ENCODE data around the gene OPRD1.
"Not testable (repeated sequence)": the region's sequence is repeated elsewhere in the genome, so short reads cannot be mapped to it uniquely, and the experiment has no call there.

OPRD1 gene

DNA sequence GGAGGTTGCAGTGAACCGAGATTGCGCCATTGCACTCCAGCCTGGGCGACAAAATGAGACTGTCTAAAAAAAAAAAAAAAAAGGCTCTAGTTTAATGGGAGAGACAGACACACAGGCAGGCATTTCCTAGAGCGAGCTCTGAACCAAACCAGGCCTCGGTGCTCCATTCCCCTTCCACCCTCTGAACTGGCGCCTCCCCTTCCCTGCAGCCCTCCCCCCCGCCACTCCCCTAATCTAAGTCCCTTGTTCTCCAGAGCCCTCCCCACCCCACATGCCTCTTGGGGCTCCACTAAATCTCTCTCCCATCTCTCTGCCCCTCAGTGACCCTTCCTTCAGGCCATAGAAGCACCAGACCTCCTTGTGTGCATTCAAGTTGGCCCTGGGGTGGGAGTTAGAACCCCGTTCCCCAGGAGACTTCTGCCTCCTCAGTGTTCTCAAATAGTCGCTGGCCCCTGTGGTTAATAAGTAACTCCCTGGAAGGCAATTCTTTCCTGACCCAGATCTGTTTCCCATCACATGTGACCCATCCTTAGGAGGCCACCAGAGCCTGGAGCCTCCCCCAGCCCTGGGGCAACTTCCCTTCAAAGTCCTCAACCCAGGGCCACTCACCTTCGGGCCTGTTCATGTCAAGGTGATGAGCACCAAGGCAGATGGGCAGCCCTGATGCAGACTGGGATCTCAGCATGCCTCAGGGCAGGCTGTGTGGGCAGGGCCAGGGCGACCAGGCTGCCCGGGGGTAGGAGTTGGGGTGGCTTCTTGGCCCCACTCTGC lies 59.8 kb downstream of the OPRD1 start:
- Histone ChIP-seq H3K27me3 (ENCODE audit: low read depth, low read length) (no peaks in the 10 kb centered on the region), H3K4me1 (ENCODE audit: low read length) (peaks cover 2% of the 10 kb centered on the region), H3K79me2 (ENCODE audit: low read length) (no peaks in the 10 kb centered on the region), H3K27ac (ENCODE audit: low read length) (no peak overlapping the region), H3K4me3 (ENCODE audit: low read length) (no peak overlapping the region), H3K9ac (ENCODE audit: low read length) (no peak overlapping the region), H4K20me1 (ENCODE audit: insufficient read depth, low read length) (no peaks in the 10 kb centered on the region), H3K9me3 (ENCODE audit: insufficient read depth, low read length) (no peaks in the 10 kb centered on the region), H2AFZ (ENCODE audit: low read depth, low read length) (no peak overlapping the region), H3K36me3 (replicated peaks; ENCODE audit: low read depth, low read length) (no peaks in the 10 kb centered on the region), H3K4me2 (ENCODE audit: low read length) (no peak overlapping the region)
- TF ChIP-seq, protein P1, sequence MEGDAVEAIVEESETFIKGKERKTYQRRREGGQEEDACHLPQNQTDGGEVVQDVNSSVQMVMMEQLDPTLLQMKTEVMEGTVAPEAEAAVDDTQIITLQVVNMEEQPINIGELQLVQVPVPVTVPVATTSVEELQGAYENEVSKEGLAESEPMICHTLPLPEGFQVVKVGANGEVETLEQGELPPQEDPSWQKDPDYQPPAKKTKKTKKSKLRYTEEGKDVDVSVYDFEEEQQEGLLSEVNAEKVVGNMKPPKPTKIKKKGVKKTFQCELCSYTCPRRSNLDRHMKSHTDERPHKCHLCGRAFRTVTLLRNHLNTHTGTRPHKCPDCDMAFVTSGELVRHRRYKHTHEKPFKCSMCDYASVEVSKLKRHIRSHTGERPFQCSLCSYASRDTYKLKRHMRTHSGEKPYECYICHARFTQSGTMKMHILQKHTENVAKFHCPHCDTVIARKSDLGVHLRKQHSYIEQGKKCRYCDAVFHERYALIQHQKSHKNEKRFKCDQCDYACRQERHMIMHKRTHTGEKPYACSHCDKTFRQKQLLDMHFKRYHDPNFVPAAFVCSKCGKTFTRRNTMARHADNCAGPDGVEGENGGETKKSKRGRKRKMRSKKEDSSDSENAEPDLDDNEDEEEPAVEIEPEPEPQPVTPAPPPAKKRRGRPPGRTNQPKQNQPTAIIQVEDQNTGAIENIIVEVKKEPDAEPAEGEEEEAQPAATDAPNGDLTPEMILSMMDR (IDR thresholded peaks at IDR 0.05; ENCODE audit: low read depth, low read length) = no peak
- TF ChIP-seq EZH2phosphoT487 (IDR thresholded peaks at IDR 0.05; ENCODE audit: low read depth) = no peak

DNA sequence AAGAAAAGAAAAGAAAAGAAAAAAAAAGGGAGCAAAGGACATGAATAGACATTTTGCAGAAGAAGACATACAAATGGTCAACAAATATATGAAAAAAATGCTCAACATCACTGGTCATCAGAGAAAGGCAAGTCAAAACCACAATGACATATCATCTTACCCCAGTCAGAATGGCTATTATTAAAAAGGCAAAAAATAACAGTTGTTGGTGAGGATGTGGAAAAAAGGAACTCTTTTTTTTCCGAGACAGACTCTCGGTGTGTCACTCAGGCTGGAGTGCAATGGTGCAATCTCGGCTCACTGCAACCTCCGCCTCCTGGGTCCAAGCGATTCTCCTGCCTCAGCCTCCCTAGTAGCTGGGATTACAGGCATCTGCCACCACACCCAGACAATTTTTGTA lies 63.2 kb downstream of the OPRD1 start:
- H3K4me1 ChIP-seq (ENCODE audit: low read length); H3K9ac ChIP-seq (ENCODE audit: low read length); H3K79me2 ChIP-seq (ENCODE audit: low read length): not testable (repeated sequence)

DNA sequence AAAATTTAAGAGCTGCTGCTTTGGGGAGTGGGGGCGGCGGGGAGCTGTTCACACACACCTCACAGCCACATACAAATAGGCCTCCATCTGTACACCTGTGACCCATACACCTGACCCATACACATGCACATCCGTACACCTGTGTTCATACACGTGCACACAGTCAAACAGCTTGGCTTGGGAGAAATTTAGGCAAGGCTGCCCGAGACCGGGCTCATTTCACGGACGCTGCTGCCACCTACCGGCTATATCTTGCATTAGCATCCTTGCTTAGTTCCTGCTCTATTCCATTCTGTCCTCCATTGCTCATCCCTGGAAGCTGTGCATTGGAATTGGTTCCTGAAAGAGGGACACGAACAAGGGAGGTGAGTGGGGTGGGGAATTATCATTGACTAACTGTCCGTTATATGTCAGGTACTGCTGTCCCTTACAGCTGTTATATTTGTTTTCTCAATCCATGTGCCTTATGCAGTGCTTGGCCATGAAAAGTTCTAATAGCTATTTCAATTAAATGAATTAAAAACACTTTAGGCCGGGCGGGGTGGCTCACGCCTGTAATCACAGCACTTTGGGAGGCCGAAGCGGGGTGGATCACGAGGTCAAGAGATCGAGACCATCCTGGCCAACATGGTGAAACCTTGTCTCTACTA lies 65.3 kb downstream of the OPRD1 start:
- Histone ChIP-seq H3K27me3 (ENCODE audit: low read depth, low read length) (no peaks in the 10 kb centered on the region), H3K79me2 (ENCODE audit: low read length) (no peaks in the 10 kb centered on the region), H4K20me1 (ENCODE audit: insufficient read depth, low read length) (no peaks in the 10 kb centered on the region), H3K9me3 (ENCODE audit: insufficient read depth, low read length) (no peaks in the 10 kb centered on the region), H3K9ac (ENCODE audit: low read length) (no peak overlapping the region), H3K4me3 (ENCODE audit: low read length) (peak overlapping the region; percentile 40), H3K4me2 (ENCODE audit: low read length) (peak overlapping the region; percentile 58), H3K4me1 (ENCODE audit: low read length) (peaks cover 6% of the 10 kb centered on the region), H3K36me3 (replicated peaks; ENCODE audit: low read depth, low read length) (no peaks in the 10 kb centered on the region), H2AFZ (ENCODE audit: low read depth, low read length) (no peak overlapping the region; the same call in 1 of the 2 replicates), H3K27ac (ENCODE audit: low read length) (no peak overlapping the region)
- no peak for TF ChIP-seq EZH2phosphoT487 (IDR thresholded peaks at IDR 0.05; ENCODE audit: low read depth)
- TF ChIP-seq, protein P1 (IDR thresholded peaks at IDR 0.05; ENCODE audit: low read depth, low read length) = peak; percentile 84

More for the DNA sequence above, 63.2 kb downstream of the OPRD1 start:
- H2AFZ ChIP-seq (ENCODE audit: low read depth, low read length); H3K36me3 ChIP-seq (replicated peaks; ENCODE audit: low read depth, low read length); H3K4me3 ChIP-seq (ENCODE audit: low read length); H3K4me2 ChIP-seq (ENCODE audit: low read length); H3K9me3 ChIP-seq (ENCODE audit: insufficient read depth, low read length); H3K27me3 ChIP-seq (ENCODE audit: low read depth, low read length); H3K27ac ChIP-seq (ENCODE audit: low read length); H4K20me1 ChIP-seq (ENCODE audit: insufficient read depth, low read length): not testable (repeated sequence)

DNA sequence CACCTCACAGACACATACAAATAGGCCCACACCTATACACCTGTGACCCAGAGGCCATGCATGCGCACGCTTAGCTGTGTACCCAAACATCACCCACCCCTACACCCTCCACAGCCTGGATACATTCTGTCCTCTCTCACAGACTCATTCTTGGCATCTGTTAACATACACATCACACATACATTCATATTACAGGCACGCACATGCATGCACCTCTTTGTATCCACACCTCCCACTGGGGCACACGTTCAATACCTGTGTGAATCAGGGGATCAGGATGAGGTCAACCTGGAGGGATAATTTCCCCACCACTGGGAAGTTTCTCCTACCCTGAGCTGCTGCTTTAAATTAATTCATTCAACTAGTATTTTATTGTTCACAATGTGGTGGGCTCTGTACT lies 66.8 kb downstream of the OPRD1 start:
- H3K4me1 ChIP-seq (ENCODE audit: low read length) = peaks cover 17% of the 10 kb centered on the region
- no peak overlapping the region for H3K4me2 ChIP-seq (ENCODE audit: low read length)
- no peaks in the 10 kb centered on the region for H3K9me3 ChIP-seq (ENCODE audit: insufficient read depth, low read length)
- no peaks in the 10 kb centered on the region for H3K36me3 ChIP-seq (replicated peaks; ENCODE audit: low read depth, low read length)
- H3K9ac ChIP-seq (ENCODE audit: low read length) = no peak overlapping the region
- no peak overlapping the region for H3K4me3 ChIP-seq (ENCODE audit: low read length)
- H3K27ac ChIP-seq (ENCODE audit: low read length) = no peak overlapping the region
- no peaks in the 10 kb centered on the region for H3K79me2 ChIP-seq (ENCODE audit: low read length)
- TF ChIP-seq, protein P1 (IDR thresholded peaks at IDR 0.05; ENCODE audit: low read depth, low read length) = no peak
- no peak for TF ChIP-seq EZH2phosphoT487 (IDR thresholded peaks at IDR 0.05; ENCODE audit: low read depth)
- no peaks in the 10 kb centered on the region for H4K20me1 ChIP-seq (ENCODE audit: insufficient read depth, low read length)
- no peaks in the 10 kb centered on the region for H3K27me3 ChIP-seq (ENCODE audit: low read depth, low read length)
- H2AFZ ChIP-seq (ENCODE audit: low read depth, low read length) = no peak overlapping the region
